Fibroblast of lung (primary cell): ENCODE results near the gene ZFAND2B.

Experiments
- EZH2 ChIP-seq: IDR thresholded peaks from 2 replicates; pipeline ENCODE4 v1.5.1; 2012; ENCODE audit warnings: low read length, control low read depth, mild to moderate bottlenecking; ENCODE audit errors: missing control alignments
- TF ChIP-seq, protein P1 (sequence below), 2 donors: IDR thresholded peaks in 1 of 2; conservative IDR thresholded peaks in 1 of 2; 1 replicate in 1 of 2; 2 replicates in 1 of 2; pipeline ENCODE4 v1.5.1; 2011 to 2012; ENCODE audit warnings: low read length in 2 of 2, control low read depth in 1 of 2, inconsistent platforms in 1 of 2, low read depth in 1 of 2, mild to moderate bottlenecking in 1 of 2

DNA sequence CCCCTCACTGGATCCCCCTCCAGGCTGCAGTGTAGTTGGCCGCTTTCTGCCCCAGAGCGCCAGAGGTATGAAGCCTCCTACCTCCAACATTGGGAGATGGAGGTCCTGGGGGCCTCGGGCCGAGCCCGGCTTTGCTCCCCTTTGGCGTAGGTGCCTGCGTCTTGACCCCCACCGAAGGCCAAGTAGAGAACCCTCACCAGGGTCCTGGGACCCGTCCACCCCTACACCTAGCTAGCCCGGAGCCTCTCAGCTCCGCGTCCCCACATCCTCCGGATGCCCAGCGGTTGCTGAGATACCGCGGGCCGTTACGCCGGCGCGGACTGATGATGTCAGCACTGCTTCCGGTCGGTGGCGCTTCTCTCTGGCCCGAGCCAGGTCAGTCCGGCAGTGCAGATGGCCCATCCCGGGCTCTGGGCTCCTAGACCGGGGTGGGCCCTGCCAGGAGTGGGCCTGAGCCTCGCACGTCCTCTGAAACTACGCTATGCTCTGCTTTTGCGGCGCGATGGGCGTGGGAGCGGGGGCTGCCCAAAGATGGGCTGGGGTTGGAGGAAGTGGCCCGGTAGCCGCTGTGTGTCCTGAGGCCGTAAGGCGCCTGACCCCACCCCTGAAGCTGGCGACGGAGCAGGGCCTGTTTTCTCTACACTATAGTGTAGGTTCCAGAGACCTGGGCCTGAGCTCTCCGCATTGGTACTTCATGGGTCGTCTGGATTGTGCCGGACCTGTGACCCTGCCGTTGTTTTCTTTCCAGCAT lies 38.7 kb downstream of the ZFAND2B start, which contains the start of the genes GLB1L and STK16:
- no peak for TF ChIP-seq EZH2
- TF ChIP-seq, protein P1, sequence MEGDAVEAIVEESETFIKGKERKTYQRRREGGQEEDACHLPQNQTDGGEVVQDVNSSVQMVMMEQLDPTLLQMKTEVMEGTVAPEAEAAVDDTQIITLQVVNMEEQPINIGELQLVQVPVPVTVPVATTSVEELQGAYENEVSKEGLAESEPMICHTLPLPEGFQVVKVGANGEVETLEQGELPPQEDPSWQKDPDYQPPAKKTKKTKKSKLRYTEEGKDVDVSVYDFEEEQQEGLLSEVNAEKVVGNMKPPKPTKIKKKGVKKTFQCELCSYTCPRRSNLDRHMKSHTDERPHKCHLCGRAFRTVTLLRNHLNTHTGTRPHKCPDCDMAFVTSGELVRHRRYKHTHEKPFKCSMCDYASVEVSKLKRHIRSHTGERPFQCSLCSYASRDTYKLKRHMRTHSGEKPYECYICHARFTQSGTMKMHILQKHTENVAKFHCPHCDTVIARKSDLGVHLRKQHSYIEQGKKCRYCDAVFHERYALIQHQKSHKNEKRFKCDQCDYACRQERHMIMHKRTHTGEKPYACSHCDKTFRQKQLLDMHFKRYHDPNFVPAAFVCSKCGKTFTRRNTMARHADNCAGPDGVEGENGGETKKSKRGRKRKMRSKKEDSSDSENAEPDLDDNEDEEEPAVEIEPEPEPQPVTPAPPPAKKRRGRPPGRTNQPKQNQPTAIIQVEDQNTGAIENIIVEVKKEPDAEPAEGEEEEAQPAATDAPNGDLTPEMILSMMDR (conservative IDR thresholded peaks at IDR 0.05 in 1 of 2, IDR thresholded peaks at IDR 0.05 in 1 of 2; ENCODE audit: low read depth in 1 of 2, low read length in 2 of 2), result no peak
